Suprapubic skin (tissue), 4 donors: ENCODE data around the gene ZNF407.

ENCODE experiments used
- CTCF ChIP-seq, 2 donors: fragments of 200-600 bp in 1 of 2; fragments of 450-650 bp in 1 of 2; sonication (generic) in 1 of 2; IDR thresholded peaks; one replicate each; pipeline ENCODE4 v1.5.1; 2016 to 2019; ENCODE audit warnings: antibody characterized with exemption in 2 of 2, mild to moderate bottlenecking in 1 of 2, moderate library complexity in 1 of 2
- POLR2A ChIP-seq, 2 donors: fragments of 450-650 bp; IDR thresholded peaks; one replicate each; pipeline ENCODE4 v1.6.1; 2017; ENCODE audit warnings: antibody characterized with exemption in 2 of 2, mild to moderate bottlenecking in 2 of 2, moderate library complexity in 2 of 2
- POLR2AphosphoS5 ChIP-seq, 3 donors: sonication (generic); formaldehyde crosslinking; IDR thresholded peaks; one replicate each; pipeline ENCODE4 v1.6.1; 2017; ENCODE audit warnings: antibody characterized with exemption in 3 of 3

GRCh38 chr18:74574916-74575315 is 22.8 kb upstream of the ZNF407 start:
- TF ChIP-seq CTCF (IDR thresholded peaks at IDR 0.05) (no peak), POLR2A (IDR thresholded peaks at IDR 0.05) (no peak), POLR2AphosphoS5 (IDR thresholded peaks at IDR 0.05) (no peak)
